ENCODE data around the gene SERINC1. TPM values are rescaled to one million over a fixed set of nuclear protein-coding genes. Genes with fewer than 3 reads are reported as not detected.

The SERINC1 gene
- total RNA-seq, 4 donors from 2014 or later = 136 to 354 (median 237) TPM

- no peak for DNase-seq
- Histone ChIP-seq H3K27me3 (no peaks in the 10 kb centered on the region), H3K9me3 (no peaks in the 10 kb centered on the region), H3K4me3 (peak overlapping the region in 1 of 2 donors; percentile 24), H3K27ac (peak overlapping the region; percentile 72 to 80), H3K4me1 (peaks cover 0 to 3% of the 10 kb centered on the region in 2 donors), H3K36me3 (no peaks in the 10 kb centered on the region)
- TF ChIP-seq POLR2A (IDR thresholded peaks at IDR 0.05) (no peak), CTCF (IDR thresholded peaks at IDR 0.05) (no peak)
- intact Hi-C loops (cut with DNase I; ENCODE audit: low total_unique reads) = no loop called here
These were observed 72.6 kb downstream of the SERINC1 start for GRCh38 chr6:122399055-122399347.

- Histone ChIP-seq H3K36me3 (no peaks in the 10 kb centered on the region), H3K4me1 (no peaks in the 10 kb centered on the region), H3K9me3 (no peaks in the 10 kb centered on the region), H3K27me3 (no peaks in the 10 kb centered on the region), H3K27ac (no peak overlapping the region), H3K4me3 (no peak overlapping the region)
- intact Hi-C loops (cut with DNase I; ENCODE audit: low total_unique reads) = no loop called here
- no peak for DNase-seq
- TF ChIP-seq POLR2A (IDR thresholded peaks at IDR 0.05) (no peak), CTCF (IDR thresholded peaks at IDR 0.05) (no peak)
These were observed 77.6 kb downstream of the SERINC1 start for GRCh38 chr6:122394016-122394415.

- H3K27me3 ChIP-seq = no peaks in the 10 kb centered on the region
- no peaks in the 10 kb centered on the region for H3K9me3 ChIP-seq
- no peaks in the 10 kb centered on the region for H3K4me1 ChIP-seq
- H3K27ac ChIP-seq = no peak overlapping the region
- DNase-seq = no peak
- H3K4me3 ChIP-seq = no peak overlapping the region
- H3K36me3 ChIP-seq = no peaks in the 10 kb centered on the region
- TF ChIP-seq CTCF (IDR thresholded peaks at IDR 0.05) (no peak), POLR2A (IDR thresholded peaks at IDR 0.05) (no peak)
- intact Hi-C loops (cut with DNase I; ENCODE audit: low total_unique reads) = no loop called here
These were observed 78.2 kb downstream of the SERINC1 start for GRCh38 chr6:122393351-122393896.

Small RNAs within 50 kb of the gene (small RNA-seq; reads per million reads assigned to genes)
- gene Z99129.1 = not detected

Other genes with a start within 250 kb of the SERINC1 start
- 10 to 100 TPM; 19.0 to 72.4 (median 33.4) TPM for gene HSF2, start 72.2 kb downstream of the SERINC1 start, total RNA-seq
- 1 to 10 TPM in 1 of 4 donors, under 1 TPM in 2, not detected in 1; 0.43 to 5.2 (median 0.59) TPM for gene PKIB, start 138.6 kb upstream of the SERINC1 start, total RNA-seq

Measured in uterus (tissue), 4 donors.